22Rv1 (cell line): ENCODE data around the gene HAPLN1.

Experiments
- CTCF ChIP-seq: fragments of 450-650 bp; IDR thresholded peaks from 2 replicates; pipeline ENCODE4 v1.5.1; 2017; ENCODE audit warnings: mild to moderate bottlenecking
- ZFX ChIP-seq: fragments of 450-650 bp; IDR thresholded peaks from 2 replicates; pipeline ENCODE4 v1.6.1; 2017; ENCODE audit warnings: antibody characterized with exemption, borderline replicate concordance

- TF ChIP-seq CTCF, result no peak
- TF ChIP-seq ZFX, result no peak
Measured at GRCh38 chr5:83752700-83753099, 32.0 kb upstream of the HAPLN1 start.
